ENCODE results near the gene ZFP91.

The ZFP91 gene

GRCh38 chr11:58596621-58597020, 17.8 kb downstream of the ZFP91 start:
- TF ChIP-seq CTCF (IDR thresholded peaks at IDR 0.05), result no peak
- peaks cover 9% of the 10 kb centered on the region for H3K79me2 ChIP-seq
- H2AFZ ChIP-seq, result no peak overlapping the region
- no peaks in the 10 kb centered on the region for H3K27me3 ChIP-seq (ENCODE audit: control insufficient read depth, insufficient read depth, low read length)
- no peaks in the 10 kb centered on the region for H3K9me3 ChIP-seq (ENCODE audit: control insufficient read depth, low read length)
- no peak overlapping the region for H3K9ac ChIP-seq
- no peak overlapping the region for H3K27ac ChIP-seq
- H3K4me2 ChIP-seq (ENCODE audit: low read length), result no peak overlapping the region
- no peaks in the 10 kb centered on the region for H3K36me3 ChIP-seq (ENCODE audit: control insufficient read depth, insufficient read depth, low read length)
- H3K4me3 ChIP-seq (ENCODE audit: low read depth, low read length), result no peak overlapping the region
- H3K4me1 ChIP-seq, result peaks cover 3% of the 10 kb centered on the region

- TF ChIP-seq CTCF (IDR thresholded peaks at IDR 0.05), result no peak
- Histone ChIP-seq H3K27ac (no peak overlapping the region), H3K4me2 (ENCODE audit: low read length) (no peak overlapping the region), H3K36me3 (ENCODE audit: control insufficient read depth, insufficient read depth, low read length) (no peaks in the 10 kb centered on the region), H3K4me1 (peaks cover under 1% of the 10 kb centered on the region), H3K27me3 (ENCODE audit: control insufficient read depth, insufficient read depth, low read length) (no peaks in the 10 kb centered on the region), H3K9me3 (ENCODE audit: control insufficient read depth, low read length) (no peaks in the 10 kb centered on the region), H3K79me2 (peaks cover 14% of the 10 kb centered on the region), H3K9ac (no peak overlapping the region), H3K4me3 (ENCODE audit: low read depth, low read length) (no peak overlapping the region), H2AFZ (no peak overlapping the region)
Observed at GRCh38 chr11:58597486-58598144, 18.8 kb downstream of the ZFP91 start.

GRCh38 chr11:58600510-58600909, 21.6 kb downstream of the ZFP91 start:
- Histone ChIP-seq H3K27me3 (ENCODE audit: control insufficient read depth, insufficient read depth, low read length) (no peaks in the 10 kb centered on the region), H3K27ac (no peak overlapping the region), H3K79me2 (peaks cover 18% of the 10 kb centered on the region), H3K9ac (no peak overlapping the region), H2AFZ (no peak overlapping the region), H3K36me3 (ENCODE audit: control insufficient read depth, insufficient read depth, low read length) (no peaks in the 10 kb centered on the region), H3K9me3 (ENCODE audit: control insufficient read depth, low read length) (no peaks in the 10 kb centered on the region), H3K4me1 (no peaks in the 10 kb centered on the region), H3K4me2 (ENCODE audit: low read length) (no peak overlapping the region), H3K4me3 (ENCODE audit: low read depth, low read length) (no peak overlapping the region)
- no peak for TF ChIP-seq CTCF (IDR thresholded peaks at IDR 0.05)

GRCh38 chr11:58606930-58607714, 28.3 kb downstream of the ZFP91 start:
- H3K36me3 ChIP-seq (ENCODE audit: control insufficient read depth, insufficient read depth, low read length), result no peaks in the 10 kb centered on the region
- no peak for TF ChIP-seq CTCF (IDR thresholded peaks at IDR 0.05)
- no peak overlapping the region for H3K9ac ChIP-seq
- H3K4me2 ChIP-seq (ENCODE audit: low read length), result no peak overlapping the region
- no peaks in the 10 kb centered on the region for H3K9me3 ChIP-seq (ENCODE audit: control insufficient read depth, low read length)
- H2AFZ ChIP-seq, result no peak overlapping the region
- no peak overlapping the region for H3K27ac ChIP-seq
- H3K27me3 ChIP-seq (ENCODE audit: control insufficient read depth, insufficient read depth, low read length), result no peaks in the 10 kb centered on the region
- H3K4me1 ChIP-seq, result no peaks in the 10 kb centered on the region
- H3K4me3 ChIP-seq (ENCODE audit: low read depth, low read length), result no peak overlapping the region
- H3K79me2 ChIP-seq, result peaks cover 14% of the 10 kb centered on the region

Data from parathyroid adenoma (tissue), 2 donors.